H1 (cell line): ENCODE results near the gene ACTRT3. TPM values are rescaled to one million over a fixed set of nuclear protein-coding genes. Genes with fewer than 3 reads are reported as not detected.

ENCODE experiments used
- CTCF ChIA-PET: fragments of 300-600 bp; sonication (Branson Sonifier 250); formaldehyde crosslinking; loops from one replicate; lab custom pipeline; 2021; ENCODE audit not compliant: partially characterized antibody; lab: Charles Lee
- POLR2A ChIA-PET: fragments of 300-600 bp; sonication (Branson Sonifier 250); formaldehyde crosslinking; loops from one replicate; lab custom pipeline; 2021; ENCODE audit warnings: inconsistent platforms; ENCODE audit not compliant: partially characterized antibody; lab: Charles Lee
- DNase-seq, 2 experiments: peaks; one replicate each; pipeline versions ENCODE4 v3.0.0 to v3.0.0-alpha.2; 2010 to 2022; ENCODE audit warnings: low spot score in 2 of 2, low read depth in 1 of 2, mixed read lengths in 1 of 2
- FAIRE-seq: peaks from 2 replicates; lab custom pipeline; 2011; peaks lifted over from hg19 to GRCh38; lab: Jason Lieb, UNC
- H2AFZ ChIP-seq: 2 replicates; pipeline ENCODE4 v1.8.1; 2012; ENCODE audit warnings: low read length, inconsistent platforms
- H2AK5ac ChIP-seq: 2 replicates; pipeline ENCODE4 v1.6.1; 2013; ENCODE audit warnings: low read depth, low read length
- H2BK120ac ChIP-seq: replicated peaks from 2 replicates; pipeline ENCODE3; 2013; ENCODE audit warnings: low read depth, low read length, inconsistent platforms
- H2BK12ac ChIP-seq: 2 replicates; pipeline ENCODE4 v1.6.1; 2013; ENCODE audit warnings: low read depth, low read length
- H2BK15ac ChIP-seq: 2 replicates; pipeline ENCODE4 v1.6.1; 2013; ENCODE audit warnings: low read length
- H2BK20ac ChIP-seq: 2 replicates; pipeline ENCODE4 v1.6.1; 2013; ENCODE audit warnings: low read length
- H2BK5ac ChIP-seq: 2 replicates; pipeline ENCODE4 v1.6.1; 2013; ENCODE audit warnings: low read depth, low read length
- H3K14ac ChIP-seq: 2 replicates; pipeline ENCODE4 v1.6.1; 2013; ENCODE audit warnings: inconsistent platforms; ENCODE audit not compliant: insufficient read length
- H3K18ac ChIP-seq: 2 replicates; pipeline ENCODE4 v1.6.1; 2013; ENCODE audit warnings: low read length; ENCODE audit errors: extremely low read depth
- H3K23ac ChIP-seq: 2 replicates; pipeline ENCODE4 v1.6.1; 2013; ENCODE audit warnings: inconsistent platforms; ENCODE audit not compliant: insufficient read length
- H3K23me2 ChIP-seq: 2 replicates; pipeline ENCODE4 v1.6.1; 2013; ENCODE audit warnings: low read depth, low read length
- H3K27ac ChIP-seq: 2 replicates; pipeline ENCODE4 v1.6.1; 2011; ENCODE audit warnings: low read depth, low read length, inconsistent platforms
- H3K27me3 ChIP-seq, 4 experiments: replicated peaks in 1 of 4; 1 replicate in 1 of 4; 2 replicates in 3 of 4; pipeline versions ENCODE4 v1.6.1 to v1.8.1; 2011 to 2013; ENCODE audit warnings: low read length in 3 of 4, mild to moderate bottlenecking in 3 of 4, inconsistent platforms in 2 of 4, mixed read lengths in 2 of 4, moderate library complexity in 1 of 4; ENCODE audit not compliant: control insufficient read depth in 3 of 4, insufficient read depth in 3 of 4; ENCODE audit errors: extremely low read depth in 1 of 4
- H3K36me3 ChIP-seq, 4 experiments: 2 replicates each; pipeline versions ENCODE4 v1.6.1 to v1.8.1; 2011 to 2013; ENCODE audit warnings: mild to moderate bottlenecking in 4 of 4, low read length in 3 of 4, moderate library complexity in 2 of 4, control low read depth in 1 of 4, inconsistent platforms in 1 of 4; ENCODE audit not compliant: insufficient read depth in 4 of 4, control insufficient read depth in 2 of 4
- H3K4ac ChIP-seq: replicated peaks from 2 replicates; pipeline ENCODE3; 2013; ENCODE audit warnings: low read length, low read depth, mixed read lengths, inconsistent platforms; ENCODE audit not compliant: insufficient read length
- H3K4me1 ChIP-seq, 4 experiments: replicated peaks in 1 of 4; 1 replicate in 1 of 4; 2 replicates in 3 of 4; pipeline versions ENCODE4 v1.6.1 to v1.8.1; 2011 to 2013; ENCODE audit warnings: low read length in 3 of 4, inconsistent platforms in 2 of 4, mixed read lengths in 1 of 4; ENCODE audit not compliant: insufficient read depth in 4 of 4, control insufficient read depth in 3 of 4
- H3K4me2 ChIP-seq, 2 experiments: 2 replicates each; pipeline versions ENCODE4 v1.6.1 to v1.8.1; 2011 to 2013; ENCODE audit warnings: low read depth in 2 of 2, low read length in 2 of 2, control low read depth in 1 of 2, inconsistent platforms in 1 of 2, mild to moderate bottlenecking in 1 of 2; ENCODE audit not compliant: insufficient read depth in 1 of 2
- H3K4me3 ChIP-seq, 4 experiments: fragments of 200-600, 300-600 bp in 1 of 4; sonication (generic), shearing (Covaris generic), sonication (Bioruptor Twin) in 1 of 4; 2 replicates each; pipeline versions ENCODE4 v1.5.1 to v1.8.1; 2011 to 2016; ENCODE audit warnings: low read length in 4 of 4, low read depth in 3 of 4, control low read depth in 2 of 4, inconsistent platforms in 2 of 4, mild to moderate bottlenecking in 2 of 4, mixed read lengths in 1 of 4, moderate library complexity in 1 of 4; ENCODE audit not compliant: insufficient read depth in 2 of 4; ENCODE audit errors: extremely low read depth in 1 of 4
- H3K56ac ChIP-seq: replicated peaks from 2 replicates; pipeline ENCODE3; 2013; ENCODE audit warnings: low read depth, mild to moderate bottlenecking, mixed read lengths, low read length, inconsistent platforms; ENCODE audit not compliant: insufficient read length
- H3K79me1 ChIP-seq: 2 replicates; pipeline ENCODE4 v1.6.1; 2013; ENCODE audit warnings: low read depth, low read length, control low read depth
- H3K79me2 ChIP-seq, 2 experiments: 2 replicates each; pipeline versions ENCODE4 v1.6.1 to v1.8.1; 2012 to 2013; ENCODE audit warnings: low read length in 2 of 2, mild to moderate bottlenecking in 2 of 2, inconsistent platforms in 1 of 2; ENCODE audit not compliant: insufficient read depth in 2 of 2, control insufficient read depth in 1 of 2
- H3K9ac ChIP-seq, 4 experiments: replicated peaks in 1 of 4; 1 replicate in 1 of 4; 2 replicates in 3 of 4; pipeline versions ENCODE4 v1.6.1 to v1.8.1; 2011 to 2013; ENCODE audit warnings: low read depth in 3 of 4, low read length in 3 of 4, control low read depth in 2 of 4, mild to moderate bottlenecking in 2 of 4, moderate library complexity in 2 of 4, inconsistent platforms in 1 of 4; ENCODE audit errors: extremely low read depth in 1 of 4
- H3K9me3 ChIP-seq, 2 experiments: 2 replicates each; pipeline versions ENCODE4 v1.6.1 to v1.8.1; 2012 to 2013; ENCODE audit warnings: mild to moderate bottlenecking in 2 of 2, moderate library complexity in 2 of 2, control low read depth in 1 of 2, inconsistent platforms in 1 of 2, low read depth in 1 of 2, low read length in 1 of 2, mixed read lengths in 1 of 2; ENCODE audit not compliant: insufficient read depth in 2 of 2
- H4K20me1 ChIP-seq, 2 experiments: replicated peaks in 1 of 2; 2 replicates each; pipeline versions ENCODE3 to v1.8.1; 2011 to 2013; ENCODE audit warnings: inconsistent platforms in 2 of 2, low read length in 2 of 2, mild to moderate bottlenecking in 1 of 2; ENCODE audit not compliant: insufficient read depth in 2 of 2, control insufficient read depth in 1 of 2
- H4K5ac ChIP-seq: 2 replicates; pipeline ENCODE4 v1.6.1; 2013; ENCODE audit warnings: low read length, low read depth, mixed read lengths, inconsistent platforms; ENCODE audit not compliant: insufficient read length
- H4K8ac ChIP-seq: 2 replicates; pipeline ENCODE4 v1.8.0; 2013; ENCODE audit warnings: mild to moderate bottlenecking, moderate library complexity, low read length, inconsistent platforms; ENCODE audit not compliant: insufficient read depth; ENCODE audit errors: extremely low read depth
- H4K91ac ChIP-seq: replicated peaks from 2 replicates; pipeline ENCODE3; 2013; ENCODE audit warnings: low read length, mixed read lengths, inconsistent platforms; ENCODE audit not compliant: insufficient read length
- SRF ChIP-seq: IDR thresholded peaks from 2 replicates; pipeline ENCODE4 v1.6.1; 2011; ENCODE audit warnings: mild to moderate bottlenecking, low read depth, low read length, moderate library complexity
- WGBS, 2 experiments: shearing (Covaris generic) in 1 of 2; methylation state at CpG; one replicate each; pipeline versions ENCODE4 v1.1.6 to v1.1.7; 2013 to 2015; ENCODE audit warnings: low lambda C conversion rate in 2 of 2, mixed read lengths in 2 of 2, inconsistent platforms in 1 of 2, low coverage in 1 of 2, missing lambda C conversion rate in 1 of 2; ENCODE audit not compliant: insufficient replicate concordance in 2 of 2, insufficient coverage in 1 of 2, insufficient read length in 1 of 2; ENCODE audit errors: extremely low coverage in 1 of 2, missing lambda C conversion rate in 1 of 2; 5-methylcytosine and 5-hydroxymethylcytosine counted together
- polyA plus RNA-seq, 7 experiments: library from polyadenylated mRNA; depleted of rRNA in 3 of 7; stranded (reverse) in 5 of 7; unstranded in 2 of 7; fragments of >200 nt in 5 of 7; fragments of 200-250 nt in 2 of 7; gene quantifications; 1 replicate in 5 of 7; 2 replicates in 1 of 7; 4 replicates in 1 of 7; pipeline versions ENCODE4 v1.2.1 to v1.2.3, GENCODE V29; 2011 to 2013; ENCODE audit warnings: missing spikeins in 2 of 7, mixed read lengths in 2 of 7
- total RNA-seq: library from RNA; stranded (reverse); fragmentation: NEBNext Ultra II Directional; extraction: Animal tissue kit (Norgen Biotek cat#: 25700); gene quantifications from 2 replicates; pipeline ENCODE4 v1.2.1, GENCODE V29; 2021

Gene ACTRT3
- total and polyA plus RNA-seq, 2 of the 8 experiments (the other 6 are each of a cell fraction or from before 2014, with no cell fraction given): 3.4 to 5.9 TPM

GRCh38 chr3:169748670-169749069 lies 20.7 kb downstream of the ACTRT3 start:
- Histone ChIP-seq H3K36me3 (no peaks in the 10 kb centered on the region), H3K14ac (no peak overlapping the region), H3K27me3 (peaks cover 0 to 1% (median 0%) of the 10 kb centered on the region in 4 experiments; a peak in 1 of 7 replicates), H4K91ac (no peak overlapping the region), H3K56ac (no peak overlapping the region), H3K4me1 (peaks cover 0 to 2% (median 0%) of the 10 kb centered on the region in 4 experiments; a peak in 2 of 7 replicates), H3K9me3 (no peaks in the 10 kb centered on the region), H4K20me1 (no peaks in the 10 kb centered on the region), H3K9ac (no peak overlapping the region), H2AFZ (no peak overlapping the region), H2BK15ac (no peak overlapping the region), H3K79me1 (no peaks in the 10 kb centered on the region), H3K23me2 (no peaks in the 10 kb centered on the region), H2BK12ac (no peak overlapping the region), H4K8ac (no peak overlapping the region), H3K79me2 (no peaks in the 10 kb centered on the region), H3K23ac (no peak overlapping the region), H3K27ac (no peak overlapping the region), H3K4me3 (no peak overlapping the region), H4K5ac (no peak overlapping the region), H2BK120ac (no peak overlapping the region), H2AK5ac (no peak overlapping the region), H3K18ac (no peak overlapping the region), H3K4me2 (no peak overlapping the region), H2BK20ac (no peak overlapping the region), H2BK5ac (no peak overlapping the region), H3K4ac (no peak overlapping the region)
- ChIA-PET CTCF (no interaction called here), POLR2A (interaction anchor here (1.1 kb wide), 1 partner anchor 9 kb away, joined by 3 read pairs; no protein-coding TSS in a partner anchor)
- WGBS, 2 experiments: 73% methylated on average over 3 of the region's 3 CpGs; no CpG with 5 or more reads in 1 of the 2 experiments
- FAIRE-seq (no peak), DNase-seq (no peak)
- TF ChIP-seq SRF: no peak
